GM21528 (cell line): ENCODE results near the gene TTLL12.
A peak's percentile ranks its signal among the peaks of the same experiment; 100 is the strongest.
"Not testable (repeated sequence)": the region's sequence is repeated elsewhere in the genome, so short reads cannot be mapped to it uniquely, and the experiment has no call there.

Experiments used
- ATAC-seq: cut with Tn5 transposase; IDR thresholded peaks from one replicate; pipeline ENCODE4 v1.9.1; 2021; ENCODE audit warnings: mild to moderate bottlenecking, moderate library complexity; ENCODE audit not compliant: unreplicated experiment, low FRiP score

The TTLL12 gene

DNA sequence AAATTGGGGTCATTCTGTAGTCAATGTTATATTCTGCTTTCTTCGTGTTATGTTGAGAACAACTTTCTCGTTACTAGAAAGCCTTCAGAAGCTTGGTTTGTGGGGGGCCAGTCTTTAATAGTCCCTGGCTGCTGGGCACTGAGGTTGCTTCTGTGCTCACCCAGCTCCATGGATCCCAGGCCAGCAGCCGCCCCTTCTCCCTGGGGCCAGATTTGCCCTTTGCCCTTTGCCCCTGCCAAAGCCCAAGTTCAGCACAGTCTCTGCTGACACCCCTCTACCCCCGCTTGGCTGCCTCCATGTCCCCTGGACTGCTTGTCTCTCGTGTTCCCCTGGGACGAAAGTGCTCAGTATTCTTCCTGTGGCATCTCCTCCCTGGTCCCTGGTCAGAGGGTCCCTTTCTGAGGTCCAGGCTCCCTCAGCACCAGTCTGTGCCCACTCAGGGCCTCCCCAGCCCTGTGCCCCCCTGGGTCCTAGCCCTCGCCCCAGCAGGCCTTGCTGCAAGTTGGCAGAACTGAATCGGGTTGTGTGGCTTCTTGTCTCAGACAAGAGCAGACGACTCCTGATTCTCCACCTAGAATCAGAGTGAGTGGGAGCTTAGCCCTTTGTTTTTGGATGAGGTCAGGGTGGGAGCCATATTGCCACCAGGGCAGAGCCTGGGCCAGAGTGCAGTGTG lies 28.9 kb downstream of the TTLL12 start:
- ATAC-seq = no peak

GRCh38 chr22:43156413-43156812 lies 30.5 kb downstream of the TTLL12 start:
- no peak for ATAC-seq

DNA sequence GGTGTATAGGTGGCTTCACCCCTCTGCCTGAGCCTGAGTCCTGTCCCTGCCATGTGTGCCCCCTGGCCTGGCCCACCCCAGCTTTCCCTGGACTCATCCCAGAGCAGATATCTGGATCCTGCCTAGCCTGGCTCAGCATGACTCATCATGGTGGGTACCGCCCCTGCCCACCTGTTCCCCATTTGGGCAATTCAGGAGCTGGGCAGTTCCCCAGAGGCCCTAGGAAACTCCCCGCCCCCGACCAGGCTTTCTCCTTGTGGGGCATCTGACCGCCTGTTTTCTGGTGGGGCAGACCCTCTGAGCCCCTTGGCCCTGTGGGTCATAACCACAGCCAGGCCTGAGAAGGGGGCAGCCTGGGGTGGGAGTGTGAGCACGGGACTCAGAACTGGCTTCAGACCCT lies 31.1 kb downstream of the TTLL12 start:
- no peak for ATAC-seq

- no peak for ATAC-seq
These were observed 31.9 kb downstream of the TTLL12 start for GRCh38 chr22:43154887-43155536.

DNA sequence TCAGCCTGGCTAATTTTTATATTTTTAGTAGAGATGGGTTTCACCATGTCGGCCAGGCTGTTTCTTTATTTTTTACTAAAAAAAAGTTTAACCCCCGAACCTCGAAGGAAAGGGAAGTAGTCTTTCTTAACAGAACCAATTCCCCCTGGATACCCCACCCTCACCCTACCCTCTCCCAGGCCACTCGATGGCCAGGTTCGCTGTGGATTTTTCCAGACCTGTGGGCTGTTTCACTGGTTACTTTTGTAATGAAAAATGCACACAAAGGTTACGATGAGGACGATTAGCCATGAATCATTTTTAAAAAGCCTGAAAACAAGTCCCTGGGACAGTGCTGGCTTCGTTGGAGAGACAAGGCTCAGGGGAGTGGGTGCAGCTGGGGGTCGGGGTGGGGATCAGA lies 33.0 kb downstream of the TTLL12 start:
- ATAC-seq = no peak

GRCh38 chr22:43152357-43153071 lies 34.4 kb downstream of the TTLL12 start:
- no peak for ATAC-seq

DNA sequence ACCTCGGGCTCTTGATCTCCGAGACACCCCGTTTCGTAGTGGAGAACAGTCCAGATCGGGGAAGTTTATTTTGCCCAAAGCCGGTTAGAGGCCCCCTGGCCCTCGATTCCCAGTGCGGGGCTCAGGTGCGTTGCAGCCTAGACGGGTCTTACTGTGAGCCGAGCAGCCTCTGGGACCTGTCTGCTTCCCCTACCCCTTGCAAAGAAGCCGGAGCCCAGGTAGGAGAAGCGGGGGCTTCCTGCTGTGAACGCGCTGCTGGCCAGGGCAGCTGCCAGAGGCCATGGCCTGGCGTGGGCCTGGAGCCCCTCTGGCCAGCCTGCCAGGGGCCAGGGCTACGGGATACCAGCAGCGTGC lies 35.0 kb downstream of the TTLL12 start:
- no peak for ATAC-seq

GRCh38 chr22:43151251-43152002 lies 35.5 kb downstream of the TTLL12 start, which contains the start of gene TSPO:
Gene TSPO, plus strand, starts transcription at chr22:43151559. Its CDS starts 7,680 bp downstream, at chr22:43159239.
- no peak for ATAC-seq

- no peak for ATAC-seq
These were observed 36.2 kb downstream of the TTLL12 start for GRCh38 chr22:43150731-43151206.

- ATAC-seq = no peak
These were observed 38.4 kb downstream of the TTLL12 start for GRCh38 chr22:43148581-43148980.

DNA sequence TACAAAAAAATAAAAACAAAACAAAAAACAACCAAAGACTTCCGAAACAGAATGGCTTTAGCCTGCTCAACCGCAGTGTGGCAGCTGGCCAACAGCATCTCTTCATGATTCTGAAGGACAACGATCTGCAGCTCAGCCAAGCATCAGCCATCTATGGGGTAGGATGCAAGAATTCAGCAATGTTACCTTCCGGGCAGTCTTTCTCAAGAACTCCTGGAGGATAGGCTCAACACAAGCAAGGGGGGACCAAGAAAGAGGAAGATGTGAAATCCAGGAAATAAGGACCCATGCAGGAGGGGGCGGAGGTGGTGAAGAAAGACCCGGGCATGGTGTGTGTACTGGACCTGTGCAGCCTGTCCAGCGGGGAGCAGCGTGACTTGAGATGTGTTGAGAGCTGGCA lies 39.1 kb downstream of the TTLL12 start:
- ATAC-seq = no peak

- ATAC-seq = not testable (repeated sequence)
These were observed 40.6 kb downstream of the TTLL12 start for GRCh38 chr22:43146332-43146731.

GRCh38 chr22:43145371-43145770 lies 41.6 kb downstream of the TTLL12 start:
- ATAC-seq = not testable (repeated sequence)

- ATAC-seq = no peak
These were observed 42.0 kb downstream of the TTLL12 start for GRCh38 chr22:43144949-43145348.

DNA sequence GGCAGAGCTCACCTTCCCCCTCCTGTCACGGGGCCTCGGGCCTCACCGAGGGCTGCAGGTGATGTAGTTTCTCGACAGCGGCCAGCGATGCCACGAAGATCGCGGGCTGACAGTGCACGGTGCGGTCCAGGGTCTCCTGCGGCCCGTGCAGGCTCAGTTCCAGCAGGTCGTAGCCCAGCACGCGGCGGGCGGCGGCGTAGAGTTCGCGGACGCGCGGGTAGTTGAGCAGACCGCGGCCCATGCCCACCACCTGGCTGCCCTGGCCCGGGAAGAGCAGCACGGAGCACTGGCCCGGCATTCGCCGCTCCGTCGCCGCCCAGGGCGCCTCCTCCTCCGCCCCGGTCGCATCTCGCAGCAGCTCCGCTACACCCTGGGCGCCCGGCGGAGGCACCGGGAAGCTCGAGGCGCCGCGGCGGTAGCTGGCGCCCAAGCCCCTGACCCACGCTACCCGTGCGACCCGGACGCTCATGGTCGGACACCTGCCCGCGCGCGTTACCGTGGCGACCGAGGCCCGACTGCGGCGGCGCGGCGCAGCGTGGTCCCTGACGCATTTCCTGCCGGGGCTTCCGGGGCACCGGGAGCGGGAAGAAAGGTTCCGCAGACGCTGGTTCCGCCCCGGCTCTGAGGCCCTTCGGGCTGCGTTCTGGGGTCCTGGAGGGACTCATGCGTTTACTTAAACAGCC lies 43.9 kb downstream of the TTLL12 start, which contains the start of gene MCAT:
MCAT (minus strand) TSS at position 519 of the 683 bp plus-strand sequence; CDS start at position 469, 50 bp downstream.
- ATAC-seq = peak; percentile 68

- ATAC-seq = no peak
These were observed 50.1 kb downstream of the TTLL12 start for GRCh38 chr22:43136801-43137200.

DNA sequence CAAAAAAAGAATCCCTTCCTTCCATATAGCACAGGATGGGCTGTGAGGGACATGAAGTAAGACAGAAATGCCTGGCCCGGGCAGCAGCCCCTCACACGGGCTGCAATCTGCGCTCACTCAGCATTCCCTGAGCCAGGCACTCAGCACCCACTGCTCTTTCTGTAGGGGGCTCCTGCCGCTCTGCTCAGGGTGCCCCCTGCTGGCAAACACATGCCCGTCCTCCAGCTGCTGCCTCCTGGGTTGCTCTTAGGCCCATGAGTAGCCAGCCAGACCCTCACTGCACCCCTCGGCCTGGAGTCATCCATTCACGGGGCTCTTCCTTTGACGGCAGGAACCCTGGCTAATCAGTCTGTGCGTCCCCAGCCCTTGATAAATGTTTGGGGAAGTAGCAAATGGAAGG lies 50.7 kb downstream of the TTLL12 start:
- no peak for ATAC-seq

DNA sequence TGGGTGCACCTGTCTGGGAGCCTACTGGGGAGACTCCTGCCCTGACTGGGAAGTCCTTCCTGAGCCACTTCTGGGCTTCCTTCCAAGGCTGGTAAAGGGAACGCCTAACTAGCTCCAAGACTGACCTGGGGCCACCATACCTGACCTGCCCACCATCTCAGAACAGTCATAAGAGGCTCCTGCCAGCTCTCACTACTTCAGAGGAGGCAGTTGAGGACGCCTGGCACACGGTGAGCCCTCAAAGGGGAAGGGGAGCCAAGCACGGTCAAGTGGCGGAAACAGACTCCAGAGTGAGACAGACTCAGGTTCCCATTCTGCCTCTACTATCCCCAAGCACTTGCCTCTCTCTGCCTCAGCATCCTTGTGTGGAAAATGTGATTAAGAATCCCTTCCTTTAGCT lies 51.4 kb downstream of the TTLL12 start:
- no peak for ATAC-seq

- no peak for ATAC-seq
These were observed 52.4 kb downstream of the TTLL12 start for GRCh38 chr22:43134553-43134952.

- no peak for ATAC-seq
These were observed 53.5 kb downstream of the TTLL12 start for GRCh38 chr22:43133401-43133800.
